Lower lobe of right lung (tissue), 2 donors: ENCODE measurements around the gene SLC47A2. TPM values are rescaled to one million over a fixed set of nuclear protein-coding genes. Genes with fewer than 3 reads are reported as not detected.

Experiments used
- ATAC-seq, 2 donors: fragments of 200-7000 bp; cut with Tn5 transposase; one replicate each; pipeline ENCODE4 v1.9.1; 2020 to 2022; ENCODE audit warnings: mild to moderate bottlenecking in 2 of 2, moderate library complexity in 2 of 2
- DNase-seq: peaks from one replicate; pipeline ENCODE4 v3.0.0-alpha.2; 2020
- H3K27ac ChIP-seq: fragments of 200-600 bp; one replicate; pipeline ENCODE4 v1.8.0; 2022
- H3K27me3 ChIP-seq: fragments of 200-600 bp; one replicate; pipeline ENCODE4 v1.8.0; 2022; ENCODE audit warnings: low read depth
- H3K36me3 ChIP-seq: fragments of 200-600 bp; one replicate; pipeline ENCODE4 v1.8.0; 2022; ENCODE audit warnings: mild to moderate bottlenecking
- H3K4me1 ChIP-seq: fragments of 200-600 bp; one replicate; pipeline ENCODE4 v1.8.0; 2022
- H3K4me3 ChIP-seq: fragments of 200-600 bp; one replicate; pipeline ENCODE4 v1.8.0; 2022; ENCODE audit warnings: mild to moderate bottlenecking
- H3K9me3 ChIP-seq: fragments of 200-600 bp; one replicate; pipeline ENCODE4 v1.8.0; 2022
- CTCF ChIP-seq: fragments of 200-600 bp; IDR thresholded peaks from one replicate; pipeline ENCODE4 v1.8.0; 2022; ENCODE audit warnings: antibody characterized with exemption, mild to moderate bottlenecking
- intact Hi-C: fragments of 100-400 bp; cut with DNase I; formaldehyde crosslinking; loops from one replicate; pipeline ENCODE4 v1.11.0; 2022
- total RNA-seq: library from RNA; stranded (reverse); fragmentation: NEBNext Ultra II Directional; extraction: Animal tissue kit (Norgen Biotek cat#: 25700); gene quantifications from one replicate; pipeline ENCODE4 v1.2.1, GENCODE V29; 2021
- donor health status: DM: no; HTN: yes; CAD: no; lungs with severe emphysema.

Gene SLC47A2
- total RNA-seq, 1 donor from 2014 or later, result not detected

DNA sequence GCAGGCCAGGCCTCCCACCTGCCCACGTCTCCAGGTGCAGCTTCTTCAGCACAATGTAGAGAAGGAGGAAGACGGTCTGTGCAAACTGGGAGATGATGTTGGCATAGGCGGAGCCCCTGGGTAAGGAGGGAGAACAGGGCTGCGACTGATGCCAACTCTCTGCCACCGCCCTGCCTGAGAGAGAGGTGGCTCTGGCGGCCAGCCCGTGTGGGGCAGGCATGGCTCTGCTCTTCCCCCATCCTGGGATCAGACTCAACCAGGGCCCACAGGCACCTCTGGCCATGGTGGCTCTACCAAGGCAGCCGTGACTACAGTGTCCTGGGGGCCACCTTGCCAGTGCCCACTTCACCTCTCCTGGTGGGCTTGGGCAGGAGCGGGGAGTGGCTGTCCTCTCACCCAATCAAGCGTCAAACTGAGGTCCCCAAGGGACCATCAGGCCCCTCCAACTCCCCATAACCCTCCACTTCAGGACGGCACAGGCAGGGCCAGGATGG lies 8.6 kb downstream of the SLC47A2 start:
- TF ChIP-seq CTCF, result no peak
- intact Hi-C loops, result no loop called here
- peaks cover 23% of the 10 kb centered on the region for H3K4me1 ChIP-seq
- ATAC-seq (peak in 1 of 2 donors; percentile 3), DNase-seq (no peak)
- no peak overlapping the region for H3K27ac ChIP-seq
- no peaks in the 10 kb centered on the region for H3K36me3 ChIP-seq
- no peaks in the 10 kb centered on the region for H3K27me3 ChIP-seq
- H3K9me3 ChIP-seq, result no peaks in the 10 kb centered on the region
- H3K4me3 ChIP-seq, result no peak overlapping the region

DNA sequence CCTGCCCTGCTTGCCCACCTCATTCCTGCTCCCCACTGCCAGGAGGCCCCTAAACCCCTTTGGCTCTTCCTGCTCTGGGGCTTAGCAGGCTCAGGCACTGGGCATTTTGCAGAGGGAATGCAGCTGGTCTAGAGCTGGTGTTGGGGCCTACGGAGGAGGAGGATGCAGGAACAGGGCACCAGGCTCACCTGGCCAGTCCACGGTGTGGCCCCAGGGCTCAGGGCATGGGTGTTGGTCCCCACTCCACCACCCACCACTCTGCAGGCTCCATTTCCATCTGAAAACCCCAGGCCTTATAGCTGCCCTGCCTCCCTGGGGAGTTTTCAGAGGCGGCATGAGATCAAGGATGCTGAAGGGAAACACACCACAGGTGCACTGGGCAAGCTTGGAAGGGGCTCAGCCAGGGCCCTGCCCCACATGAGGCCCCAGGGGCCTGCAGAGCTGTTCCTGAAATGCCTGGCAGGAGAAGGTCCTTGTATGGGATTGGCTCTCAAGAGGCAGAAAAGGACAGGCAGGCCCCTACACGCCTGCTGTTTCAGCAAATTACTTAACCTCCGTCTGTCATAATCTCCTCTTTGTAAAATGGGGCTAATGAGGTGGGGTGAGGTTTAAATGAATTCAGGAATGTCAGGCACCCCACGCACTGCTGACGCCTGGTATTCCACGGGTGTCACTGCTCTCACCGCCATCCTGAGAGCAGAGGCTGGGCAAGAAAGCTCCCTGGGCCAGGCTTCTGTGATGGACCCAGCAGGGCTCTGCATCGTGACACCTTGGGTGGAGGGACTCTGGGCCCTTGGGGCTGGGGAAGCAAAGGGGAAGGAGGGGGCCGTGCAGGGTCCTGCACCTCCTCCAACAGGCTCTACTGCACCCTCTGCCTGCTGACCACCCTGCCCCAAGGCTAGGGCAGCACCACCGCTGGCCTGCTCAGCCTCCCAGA lies 9.3 kb downstream of the SLC47A2 start:
- Histone ChIP-seq H3K27me3 (no peaks in the 10 kb centered on the region), H3K4me3 (no peak overlapping the region), H3K4me1 (peaks cover 27% of the 10 kb centered on the region), H3K9me3 (no peaks in the 10 kb centered on the region), H3K27ac (no peak overlapping the region), H3K36me3 (no peaks in the 10 kb centered on the region)
- TF ChIP-seq CTCF, result no peak
- ATAC-seq (no peak), DNase-seq (no peak)
- intact Hi-C loops, result no loop called here

DNA sequence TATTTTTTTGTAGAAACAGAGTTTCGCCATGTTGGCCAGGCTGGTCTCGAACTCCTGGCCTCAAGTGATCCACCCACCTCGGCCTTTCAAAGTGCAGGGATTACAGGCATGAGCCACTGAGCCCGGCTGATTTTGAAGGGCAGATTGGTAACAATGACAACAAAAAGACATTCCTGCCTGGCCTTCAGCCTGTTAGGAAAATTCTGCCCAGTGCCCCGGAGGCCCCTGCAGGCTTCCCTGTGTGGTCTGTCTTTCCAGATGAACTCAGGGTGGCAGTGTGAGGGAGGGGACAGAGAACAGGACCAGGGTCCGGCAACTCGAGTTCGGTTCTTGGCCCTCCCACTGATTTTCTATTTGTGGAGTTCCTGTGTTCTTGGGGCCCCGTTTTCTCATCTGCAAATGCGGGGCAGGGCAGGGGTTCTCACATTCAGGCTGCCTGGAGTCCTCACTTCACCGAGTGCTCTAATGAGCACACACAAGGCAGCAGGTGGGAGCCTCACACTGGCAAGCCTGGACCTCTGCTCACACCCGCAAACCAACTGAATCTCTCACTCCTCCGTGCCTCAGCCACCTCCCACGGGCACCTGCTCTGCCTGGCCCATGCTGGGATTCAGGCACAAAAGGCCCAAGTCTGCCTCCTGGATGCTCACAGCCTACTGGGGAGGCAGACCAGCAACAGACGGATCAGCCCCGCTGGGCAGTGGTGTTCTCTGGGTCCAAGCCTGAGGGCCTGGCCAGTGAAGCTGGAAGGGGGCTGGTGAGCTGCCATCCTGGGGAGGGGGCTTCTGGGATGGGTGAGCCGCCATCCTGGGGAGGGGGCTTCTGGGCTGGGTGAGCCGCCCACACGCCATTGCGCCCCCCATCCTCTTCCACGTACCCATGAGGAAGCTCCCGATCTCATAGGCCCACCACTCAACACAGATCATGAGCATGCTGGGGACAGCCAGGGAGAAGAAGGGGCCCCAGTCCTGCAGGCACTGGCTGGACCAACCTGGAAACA lies 10.3 kb downstream of the SLC47A2 start:
- intact Hi-C loops, result no loop called here
- TF ChIP-seq CTCF, result no peak
- DNase-seq (no peak), ATAC-seq (no peak)
- Histone ChIP-seq H3K4me3 (no peak overlapping the region), H3K36me3 (no peaks in the 10 kb centered on the region), H3K27me3 (no peaks in the 10 kb centered on the region), H3K4me1 (peaks cover 27% of the 10 kb centered on the region), H3K9me3 (no peaks in the 10 kb centered on the region), H3K27ac (no peak overlapping the region)

DNA sequence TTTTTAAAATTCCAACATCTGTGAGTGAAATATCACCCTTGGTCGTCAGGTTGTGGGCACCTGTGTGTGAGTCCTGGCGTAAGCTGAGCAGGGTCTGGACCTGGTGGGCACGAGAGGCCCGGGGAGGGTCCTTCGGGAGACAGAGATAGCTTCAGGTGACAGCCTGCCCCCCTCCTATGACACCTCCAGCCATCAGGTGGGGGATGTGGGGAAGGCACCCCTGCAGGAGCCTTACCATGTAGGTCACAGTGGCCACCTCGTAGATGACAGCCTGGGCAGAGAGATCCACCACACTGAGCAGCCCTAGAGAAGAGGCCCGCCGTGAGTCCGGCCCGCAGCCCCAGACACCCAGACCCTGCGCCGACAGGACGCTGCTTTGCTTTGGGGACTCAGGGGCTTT lies 11.2 kb downstream of the SLC47A2 start:
- intact Hi-C loops, result no loop called here
- no peak overlapping the region for H3K27ac ChIP-seq
- DNase-seq, result no peak
- H3K4me3 ChIP-seq, result no peak overlapping the region
- no peaks in the 10 kb centered on the region for H3K36me3 ChIP-seq
- ATAC-seq, result no peak
- no peak for TF ChIP-seq CTCF
- H3K4me1 ChIP-seq, result peaks cover 27% of the 10 kb centered on the region
- H3K9me3 ChIP-seq, result no peaks in the 10 kb centered on the region
- H3K27me3 ChIP-seq, result no peaks in the 10 kb centered on the region
